HCT116 (cell line): ENCODE measurements around the gene COMMD9. TPM values are rescaled to one million over a fixed set of nuclear protein-coding genes. Genes with fewer than 3 reads are reported as not detected.

Experiments
- ATAC-seq: fragments of 200-7000 bp; cut with Tn5 transposase; 2 replicates; pipeline ENCODE4 v1.9.1; 2020; ENCODE audit warnings: mild to moderate bottlenecking, moderate library complexity
- BruUV-seq: library from RNA; stranded (reverse); fragments of 400-500 nt; replicated peaks from 2 replicates; lab custom pipeline; 2021; lab: Mats Ljungman, UMichigan
- CTCF ChIA-PET: fragments of 300-600 bp; sonication (Branson Sonifier 250); formaldehyde crosslinking; loops from one replicate; lab custom pipeline; 2021; ENCODE audit warnings: antibody characterized with exemption; lab: Charles Lee
- POLR2A ChIA-PET: fragments of 300-600, 350-600 bp; sonication (Branson Sonifier 250); formaldehyde crosslinking; loops from one replicate; lab custom pipeline; 2021; ENCODE audit warnings: antibody characterized with exemption; lab: Charles Lee
- RAD21 ChIA-PET, 2 experiments: fragments of 300-600 bp; sonication (Branson Sonifier 250); formaldehyde crosslinking; loops; one replicate each; lab custom pipeline; 2023; ENCODE audit warnings: low total read pairs in 2 of 2; ENCODE audit not compliant: uncharacterized antibody in 2 of 2, unreplicated experiment in 2 of 2, low non-redundant PET in 1 of 2; lab: Charles Lee
- DNase-seq: peaks from one replicate; pipeline ENCODE4 v3.0.0-alpha.2; 2010; ENCODE audit warnings: low read depth, low spot score
- H2AFZ ChIP-seq: fragments of 200-600 bp; shearing (Covaris generic), sonication (generic); 2 replicates; pipeline ENCODE4 v1.6.1; 2017; ENCODE audit warnings: low read depth, mixed run types, mixed read lengths, antibody characterized with exemption, low read length; ENCODE audit not compliant: poor library complexity, severe bottlenecking
- H3K27ac ChIP-seq: 2 replicates; pipeline ENCODE4 v1.5.1; 2012; ENCODE audit warnings: low read depth, low read length
- H3K27me3 ChIP-seq: fragments of 200-600 bp; sonication (generic); 2 replicates; pipeline ENCODE4 v1.6.1; 2016; ENCODE audit warnings: mixed run types, low read length, mixed read lengths; ENCODE audit not compliant: insufficient read depth
- H3K36me3 ChIP-seq, 2 experiments: fragments of 200-500 bp in 1 of 2; fragments of 200-600 bp in 1 of 2; sonication (Bioruptor generic) in 1 of 2; sonication (generic) in 1 of 2; 2 replicates each; pipeline versions ENCODE4 v1.5.1 to v1.6.1; 2014 to 2016; ENCODE audit warnings: low read length in 2 of 2, inconsistent platforms in 1 of 2, mixed read lengths in 1 of 2, mixed run types in 1 of 2; ENCODE audit not compliant: insufficient read depth in 2 of 2, control insufficient read depth in 1 of 2
- H3K4me1 ChIP-seq, 2 experiments: fragments of 200-600 bp in 1 of 2; sonication (generic) in 1 of 2; 2 replicates each; pipeline versions ENCODE4 v1.5.1 to v1.6.1; 2012 to 2017; ENCODE audit warnings: low read length in 2 of 2, inconsistent platforms in 1 of 2, mild to moderate bottlenecking in 1 of 2, mixed read lengths in 1 of 2, mixed run types in 1 of 2, moderate library complexity in 1 of 2; ENCODE audit not compliant: insufficient read depth in 2 of 2, control insufficient read depth in 1 of 2
- H3K4me2 ChIP-seq: fragments of 200-600 bp; sonication (generic); 2 replicates; pipeline ENCODE4 v1.6.1; 2017; ENCODE audit warnings: mixed run types, low read length, mixed read lengths
- H3K4me3 ChIP-seq, 2 experiments: fragments of 200-600 bp in 1 of 2; sonication (generic) in 1 of 2; replicated peaks in 1 of 2; 2 replicates each; pipeline ENCODE4 v1.5.1; 2011 to 2016; ENCODE audit warnings: low read length in 2 of 2, control low read depth in 1 of 2, low read depth in 1 of 2, mild to moderate bottlenecking in 1 of 2, mixed read lengths in 1 of 2, mixed run types in 1 of 2
- H3K79me2 ChIP-seq: fragments of 200-600 bp; sonication (generic); 2 replicates; pipeline ENCODE4 v1.6.1; 2017; ENCODE audit warnings: mild to moderate bottlenecking, mixed run types, low read length, moderate library complexity, mixed read lengths; ENCODE audit not compliant: insufficient read depth
- H3K9ac ChIP-seq: fragments of 200-600 bp; sonication (generic); 2 replicates; pipeline ENCODE4 v1.6.1; 2016; ENCODE audit warnings: low read length, mixed read lengths
- H3K9me2 ChIP-seq: fragments of 200-600 bp; sonication (generic), shearing (Covaris generic); 2 replicates; pipeline ENCODE4 v1.6.1; 2017; ENCODE audit warnings: mixed run types, mild to moderate bottlenecking, moderate library complexity; ENCODE audit not compliant: insufficient read depth
- H3K9me3 ChIP-seq, 2 experiments: fragments of 200-500 bp in 1 of 2; fragments of 200-600 bp in 1 of 2; sonication (Bioruptor generic) in 1 of 2; sonication (generic) in 1 of 2; 2 replicates each; pipeline ENCODE4 v1.6.1; 2014 to 2017; ENCODE audit warnings: low read length in 2 of 2, mixed read lengths in 2 of 2, inconsistent platforms in 1 of 2, low read depth in 1 of 2, mild to moderate bottlenecking in 1 of 2, mixed run types in 1 of 2, moderate library complexity in 1 of 2; ENCODE audit not compliant: control insufficient read depth in 1 of 2, insufficient read depth in 1 of 2
- H4K20me1 ChIP-seq: fragments of 200-600 bp; sonication (generic), shearing (Covaris generic); 2 replicates; pipeline ENCODE4 v1.6.1; 2017; ENCODE audit warnings: mixed run types, mild to moderate bottlenecking, moderate library complexity; ENCODE audit not compliant: insufficient read depth
- ATF3 ChIP-seq: IDR thresholded peaks from 2 replicates; pipeline ENCODE4 v1.6.1; 2012
- CBX3 ChIP-seq: IDR thresholded peaks from 2 replicates; pipeline ENCODE4 v1.6.1; 2012; ENCODE audit warnings: low read depth
- CEBPB ChIP-seq: IDR thresholded peaks from 2 replicates; pipeline ENCODE4 v1.6.1; 2012; ENCODE audit warnings: low read depth
- CTCF ChIP-seq, 3 experiments: fragments of 200-600 bp in 1 of 3; sonication (generic) in 1 of 3; IDR thresholded peaks in 2 of 3; conservative IDR thresholded peaks in 1 of 3; 2 replicates each; pipeline ENCODE4 v1.5.1; 2012 to 2017; ENCODE audit warnings: low read depth in 2 of 3, low read length in 2 of 3, antibody characterized with exemption in 1 of 3, borderline replicate concordance in 1 of 3, control low read depth in 1 of 3, mild to moderate bottlenecking in 1 of 3, mixed read lengths in 1 of 3, mixed run types in 1 of 3, moderate library complexity in 1 of 3; ENCODE audit not compliant: insufficient read depth in 1 of 3
- EGR1 ChIP-seq: IDR thresholded peaks from 2 replicates; pipeline ENCODE4 v1.6.1; 2012; ENCODE audit warnings: low read depth
- ELF1 ChIP-seq: IDR thresholded peaks from 2 replicates; pipeline ENCODE4 v1.6.1; 2012; ENCODE audit warnings: low read depth, borderline replicate concordance
- EZH2 ChIP-seq: fragments of 200-600 bp; sonication (generic); IDR thresholded peaks from 2 replicates; pipeline ENCODE4 v1.6.1; 2017; ENCODE audit warnings: antibody characterized with exemption, mixed run types
- EZH2phosphoT487 ChIP-seq: fragments of 200-600 bp; IDR thresholded peaks from 2 replicates; pipeline ENCODE4 v1.6.1; 2018; ENCODE audit warnings: antibody characterized with exemption, borderline replicate concordance
- JUND ChIP-seq: IDR thresholded peaks from 2 replicates; pipeline ENCODE4 v1.6.1; 2012
- MAX ChIP-seq: IDR thresholded peaks from 2 replicates; pipeline ENCODE4 v1.6.1; 2012
- POLR2AphosphoS5 ChIP-seq: IDR thresholded peaks from 2 replicates; pipeline ENCODE4 v1.6.1; 2011; ENCODE audit warnings: mild to moderate bottlenecking, low read depth, low read length, moderate library complexity
- RAD21 ChIP-seq: IDR thresholded peaks from 2 replicates; pipeline ENCODE4 v1.6.1; 2012; ENCODE audit warnings: low read depth, mild to moderate bottlenecking
- SIN3A ChIP-seq: IDR thresholded peaks from 2 replicates; pipeline ENCODE4 v1.6.1; 2012; ENCODE audit warnings: low read depth
- SP1 ChIP-seq: IDR thresholded peaks from 2 replicates; pipeline ENCODE4 v1.6.1; 2012; ENCODE audit warnings: low read depth
- TCF7L2 ChIP-seq: IDR thresholded peaks from 2 replicates; pipeline ENCODE4 v1.7.0; 2011; ENCODE audit warnings: borderline replicate concordance, inconsistent platforms; ENCODE audit not compliant: insufficient read depth, insufficient read length; ENCODE audit errors: extremely low read depth
- YY1 ChIP-seq: IDR thresholded peaks from 2 replicates; pipeline ENCODE4 v1.6.1; 2011; ENCODE audit warnings: low read length, low read depth, moderate library complexity, mild to moderate bottlenecking; ENCODE audit not compliant: insufficient replicate concordance; ENCODE audit errors: extremely low read depth
- ZBTB33 ChIP-seq: IDR thresholded peaks from 2 replicates; pipeline ENCODE4 v1.6.1; 2011; ENCODE audit warnings: mild to moderate bottlenecking, low read length, moderate library complexity; ENCODE audit not compliant: insufficient replicate concordance; ENCODE audit errors: extremely low read depth
- ZFX ChIP-seq: fragments of 450-650 bp; IDR thresholded peaks from 2 replicates; pipeline ENCODE4 v1.6.1; 2017
- ZNF274 ChIP-seq: fragments of 200-500 bp; sonication (Bioruptor generic); IDR thresholded peaks from 2 replicates; pipeline ENCODE4 v1.6.1; 2014; ENCODE audit warnings: mild to moderate bottlenecking, low read depth, low read length, inconsistent platforms
- intact Hi-C: fragments of 100-400 bp; cut with micrococcal nuclease; formaldehyde crosslinking; loops from 2 replicates; pipeline ENCODE4 v1.10.0; 2022
- total RNA-seq: library from RNA; stranded (reverse); gene quantifications from one replicate; pipeline ENCODE4 v1.2.1, GENCODE V29; 2021; ENCODE audit not compliant: unreplicated experiment

The COMMD9 gene
- total RNA-seq, 1 experiment from 2014 or later: 33.3 TPM

- TF ChIP-seq SP1 (no peak), EGR1 (no peak), MAX (no peak), ZFX (no peak)
Observed at GRCh38 chr11:36328966-36329673, 39.9 kb upstream of the COMMD9 start (continued).

GRCh38 chr11:36326524-36327419, 37.5 kb upstream of the COMMD9 start:
- BruUV-seq: no TSS peak
- CTCF ChIA-PET: no interaction called here
- Histone ChIP-seq H3K9ac (no peak overlapping the region), H4K20me1 (no peaks in the 10 kb centered on the region), H3K27me3 (no peaks in the 10 kb centered on the region), H3K36me3 (no peaks in the 10 kb centered on the region), H2AFZ (no peak overlapping the region), H3K79me2 (no peaks in the 10 kb centered on the region), H3K27ac (no peak overlapping the region), H3K4me3 (no peak overlapping the region), H3K4me2 (no peak overlapping the region), H3K4me1 (no peaks in the 10 kb centered on the region), H3K9me2 (no peaks in the 10 kb centered on the region), H3K9me3 (no peaks in the 10 kb centered on the region)
- ATAC-seq (no peak), DNase-seq (no peak)
- intact Hi-C loops: no loop called here
- RAD21 ChIA-PET: no interaction called here
- POLR2A ChIA-PET: no interaction called here
- TF ChIP-seq EZH2phosphoT487 (no peak), CEBPB (no peak), ZBTB33 (no peak), CBX3 (no peak), TCF7L2 (no peak), ZNF274 (no peak), MAX (no peak), CTCF (IDR thresholded peaks at IDR 0.05 in 2 of 3, conservative IDR thresholded peaks at IDR 0.05 in 1 of 3; ENCODE audit: borderline replicate concordance in 1 of 3, insufficient read depth in 1 of 3, low read depth in 2 of 3, low read length in 2 of 3) (no peak), EGR1 (no peak), ELF1 (no peak), POLR2AphosphoS5 (no peak), ZFX (no peak), EZH2 (no peak), RAD21 (no peak), ATF3 (no peak), JUND (no peak), YY1 (no peak), SP1 (no peak), SIN3A (no peak)
